K562 (cell line): ENCODE data around the gene PPARD. TPM values are rescaled to one million over a fixed set of nuclear protein-coding genes. Genes with fewer than 3 reads are reported as not detected.

ENCODE experiments used
- ATAC-seq: fragments of 200-7000 bp; cut with Tn5 transposase; 3 replicates; pipeline ENCODE4 v1.9.1; 2020; ENCODE audit warnings: moderate library complexity
- BruUV-seq: library from RNA; stranded (reverse); fragments of 400-500 nt; replicated peaks from 2 replicates; lab custom pipeline; 2021; lab: Mats Ljungman, UMichigan
- CTCF ChIA-PET: fragments of 300-600 bp; formaldehyde crosslinking; extraction: SDS; loops from one replicate; lab custom pipeline; 2021; ENCODE audit warnings: low intra/inter-chr PET ratio; lab: Yijun Ruan, JAX
- POLR2A ChIA-PET: fragments of 300-600, 350-650 bp; sonication (Branson Sonifier 250); formaldehyde crosslinking; extraction: SDS; loops from one replicate; lab custom pipeline; 2021; ENCODE audit warnings: antibody characterized with exemption, inconsistent platforms; lab: Yijun Ruan, JAX
- DNase-seq, 4 experiments: peaks; one replicate each; pipeline versions ENCODE4 v3.0.0 to v3.0.0-alpha.2; 2011 to 2018; ENCODE audit warnings: low spot score in 3 of 4, mixed read lengths in 3 of 4; ENCODE audit errors: extremely low read depth in 1 of 4
- FAIRE-seq: peaks from 2 replicates; lab custom pipeline; 2011; peaks lifted over from hg19 to GRCh38; lab: Jason Lieb, UNC
- H2AFZ ChIP-seq: 2 replicates; pipeline ENCODE4 v1.6.0; 2011; ENCODE audit warnings: low read depth, low read length, control low read depth, inconsistent platforms
- H3K27ac ChIP-seq: fragments of 200-600 bp; 3 replicates; pipeline ENCODE4 v1.8.0; 2011; ENCODE audit warnings: low read depth, mild to moderate bottlenecking, control low read depth, inconsistent platforms, low read length, moderate library complexity, mixed read lengths; ENCODE audit errors: extremely low read depth
- H3K27me3 ChIP-seq, 2 experiments: fragments of 300-600 bp in 1 of 2; 2 replicates in 1 of 2; 3 replicates in 1 of 2; pipeline versions ENCODE4 v1.6.0 to v1.8.0; 2011; ENCODE audit warnings: inconsistent platforms in 2 of 2, low read length in 2 of 2, mild to moderate bottlenecking in 1 of 2, mixed read lengths in 1 of 2, moderate library complexity in 1 of 2; ENCODE audit not compliant: control insufficient read depth in 2 of 2, insufficient read depth in 2 of 2
- H3K36me3 ChIP-seq: fragments of 300-600 bp; 3 replicates; pipeline ENCODE4 v1.8.0; 2011; ENCODE audit warnings: mild to moderate bottlenecking, low read length, inconsistent platforms; ENCODE audit not compliant: control insufficient read depth, insufficient read depth
- H3K4me1 ChIP-seq, 2 experiments: fragments of 200-600 bp in 1 of 2; replicated peaks in 1 of 2; 2 replicates in 1 of 2; 3 replicates in 1 of 2; pipeline versions ENCODE4 v1.5.1 to v1.8.0; 2011; ENCODE audit warnings: inconsistent platforms in 2 of 2, low read length in 2 of 2, mild to moderate bottlenecking in 1 of 2, mixed read lengths in 1 of 2, moderate library complexity in 1 of 2; ENCODE audit not compliant: control insufficient read depth in 2 of 2, insufficient read depth in 2 of 2
- H3K4me2 ChIP-seq: 2 replicates; pipeline ENCODE4 v1.6.1; 2011; ENCODE audit warnings: low read length, control low read depth, inconsistent platforms, mixed read lengths; ENCODE audit not compliant: insufficient read depth
- H3K4me3 ChIP-seq: fragments of 200-600 bp; sonication (generic), shearing (Covaris generic); 2 replicates; pipeline ENCODE4 v1.5.1; 2016; ENCODE audit warnings: control low read depth, inconsistent platforms
- H3K79me2 ChIP-seq: fragments of 200-600 bp; 3 replicates; pipeline ENCODE4 v1.8.0; 2011; ENCODE audit warnings: low read length, inconsistent platforms; ENCODE audit not compliant: control insufficient read depth, insufficient read depth
- H3K9ac ChIP-seq, 2 experiments: 2 replicates each; pipeline versions ENCODE4 v1.6.0 to v1.6.1; 2011; ENCODE audit warnings: low read depth in 2 of 2, low read length in 2 of 2, control low read depth in 1 of 2, inconsistent platforms in 1 of 2, mild to moderate bottlenecking in 1 of 2, mixed read lengths in 1 of 2; ENCODE audit not compliant: insufficient read depth in 1 of 2
- H3K9me1 ChIP-seq: one replicate; pipeline ENCODE4 v1.6.0; 2011; ENCODE audit warnings: inconsistent platforms, mild to moderate bottlenecking, low read length, moderate library complexity; ENCODE audit not compliant: control insufficient read depth, insufficient read depth
- H3K9me3 ChIP-seq: replicated peaks from 2 replicates; pipeline ENCODE4 v1.5.1; 2011; ENCODE audit warnings: low read depth, low read length, inconsistent platforms; ENCODE audit not compliant: control insufficient read depth, insufficient read depth
- H4K20me1 ChIP-seq: replicated peaks from 2 replicates; pipeline ENCODE4 v1.6.1; 2011; ENCODE audit warnings: low read length, inconsistent platforms, mixed read lengths; ENCODE audit not compliant: control insufficient read depth, insufficient read depth
- BRF1 ChIP-seq: IDR thresholded peaks from 3 replicates; pipeline ENCODE4 v1.6.1; 2011; ENCODE audit warnings: borderline replicate concordance, mild to moderate bottlenecking; ENCODE audit not compliant: insufficient read length; ENCODE audit errors: extremely low read depth
- C11orf30 ChIP-seq: fragments of 450-650 bp; IDR thresholded peaks from 2 replicates; pipeline ENCODE4 v1.6.1; 2016; ENCODE audit warnings: low read depth, mild to moderate bottlenecking
- CCAR2 ChIP-seq: fragments of 200-400 bp; formaldehyde crosslinking; IDR thresholded peaks from 2 replicates; pipeline ENCODE4 v1.6.1; 2017; ENCODE audit warnings: mild to moderate bottlenecking, low read depth, low read length
- CREB3 ChIP-seq: fragments of 450-650 bp; conservative IDR thresholded peaks from 2 replicates; pipeline ENCODE4 v1.6.1; 2016; ENCODE audit warnings: missing genetic modification characterization, low read depth, mild to moderate bottlenecking, missing compliant biosample characterization, moderate library complexity
- FOXP4 ChIP-seq: sonication (generic); formaldehyde crosslinking; IDR thresholded peaks from 2 replicates; pipeline ENCODE4 v1.8.0; 2022; ENCODE audit warnings: mild to moderate bottlenecking, missing genetic modification reagents, borderline replicate concordance
- HES1 ChIP-seq: fragments of 450-650 bp; IDR thresholded peaks from 2 replicates; pipeline ENCODE4 v1.6.1; 2016; ENCODE audit warnings: low read depth, mild to moderate bottlenecking, moderate library complexity
- HMGN3 ChIP-seq: IDR thresholded peaks from 2 replicates; pipeline ENCODE4 v1.6.1; 2011; ENCODE audit warnings: borderline replicate concordance, low read depth, mild to moderate bottlenecking, mixed read lengths, low read length; ENCODE audit not compliant: insufficient read length; ENCODE audit errors: extremely low read depth
- KAT7 ChIP-seq: sonication (generic); formaldehyde crosslinking; IDR thresholded peaks from 2 replicates; pipeline ENCODE4 v1.8.0; 2022; ENCODE audit warnings: missing genetic modification reagents, mild to moderate bottlenecking, borderline replicate concordance
- MAFK ChIP-seq: IDR thresholded peaks from 2 replicates; pipeline ENCODE4 v1.6.1; 2011; ENCODE audit warnings: low read length, improper control_type of control experiment
- NFIC ChIP-seq: fragments of 450-650 bp; IDR thresholded peaks from 2 replicates; pipeline ENCODE4 v1.6.1; 2017; ENCODE audit warnings: mild to moderate bottlenecking, inconsistent platforms
- PRPF4 ChIP-seq: fragments of 200-400 bp; formaldehyde crosslinking; IDR thresholded peaks from one replicate; pipeline ENCODE4 v1.6.1; 2017; ENCODE audit warnings: low read length, low read depth, mild to moderate bottlenecking; ENCODE audit not compliant: insufficient read depth, poor library complexity, severe bottlenecking
- SAP30 ChIP-seq: fragments of 200-600 bp; sonication (generic); IDR thresholded peaks from 2 replicates; pipeline ENCODE4 v1.6.1; 2012; ENCODE audit warnings: borderline replicate concordance, low read depth, mild to moderate bottlenecking, moderate library complexity, low read length, control low read depth, inconsistent platforms; ENCODE audit not compliant: insufficient read depth, poor library complexity, severe bottlenecking
- ZBTB1 ChIP-seq: sonication (generic); formaldehyde crosslinking; IDR thresholded peaks from 2 replicates; pipeline ENCODE4 v1.8.1; 2023; ENCODE audit warnings: missing genetic modification reagents, low read depth, mild to moderate bottlenecking, borderline replicate concordance
- ZKSCAN3 ChIP-seq: fragments of 250-450 bp; sonication (Bioruptor Pico); IDR thresholded peaks from 2 replicates; pipeline ENCODE4 v1.4.0; 2020
- ZNF398 ChIP-seq: fragments of 250-450 bp; sonication (Bioruptor Pico); IDR thresholded peaks from 2 replicates; pipeline ENCODE4 v1.8.0; 2021; ENCODE audit warnings: moderate library complexity, mild to moderate bottlenecking, inconsistent platforms
- ZNF764 ChIP-seq: fragments of 250-450 bp; sonication (Bioruptor Pico); IDR thresholded peaks from 2 replicates; pipeline ENCODE4 v1.4.0; 2020; ENCODE audit warnings: low read depth, mild to moderate bottlenecking, moderate library complexity
- WGBS: fragments of 100-300 bp; shearing (Covaris generic); methylation state at CpG from one replicate; pipeline ENCODE4 v1.1.6; 2016; ENCODE audit warnings: low coverage, mixed read lengths; ENCODE audit not compliant: insufficient coverage; ENCODE audit errors: missing lambda C conversion rate; 5-methylcytosine and 5-hydroxymethylcytosine counted together
- in situ Hi-C: fragments of 300-500 bp; cut with MboI; formaldehyde crosslinking; loops from 4 replicates; pipeline ENCODE4 v1.15.0; 2018; ENCODE audit warnings: inconsistent platforms, mixed read lengths
- intact Hi-C: fragments of 100-400 bp; cut with micrococcal nuclease; formaldehyde crosslinking; loops from 2 replicates; pipeline ENCODE4 v1.14.2; 2022
- polyA plus RNA-seq, 8 experiments: library from polyadenylated mRNA; depleted of rRNA in 4 of 8; stranded (reverse) in 5 of 8; unstranded in 3 of 8; fragments of >200 nt; fragmentation: Nextera tagmentation in 2 of 8; fragmentation: Illumina TruSeq in 1 of 8; extraction: Ambion mirVana in 2 of 8; extraction: Trizol in 1 of 8; gene quantifications; 2 replicates each; pipeline versions ENCODE4 v1.2.1 to v1.2.3, GENCODE V29; 2011 to 2014; ENCODE audit warnings: inconsistent platforms in 1 of 8, missing spikeins in 1 of 8
- total RNA-seq, 7 experiments: library from RNA; depleted of rRNA in 6 of 7; stranded (reverse); fragments of >200 nt in 6 of 7; fragmentation: Illumina TruSeq in 2 of 7; extraction: Trizol in 2 of 7; gene quantifications; 2 replicates each; pipeline versions ENCODE4 v1.2.1 to v1.2.3, GENCODE V29; 2011 to 2021; ENCODE audit warnings: low replicate concordance in 1 of 7

The PPARD gene
- total and polyA plus RNA-seq, 9 of the 15 experiments (the other 6 are each of a cell fraction or from before 2014, with no cell fraction given): 0.14 to 13.2 (median 3.8) TPM

GRCh38 chr6:35470663-35471120, 128.3 kb downstream of the PPARD start:
- DNase-seq: no peak
- in situ Hi-C loops (no loop called here), intact Hi-C loops (no loop called here)
- peaks cover 44% of the 10 kb centered on the region for H3K79me2 ChIP-seq
- peaks cover 37% of the 10 kb centered on the region for H4K20me1 ChIP-seq
- H3K9ac ChIP-seq: peak overlapping the region; percentile 99 to 100; a peak in 3 of 4 replicates
- H2AFZ ChIP-seq: no peak overlapping the region
- peak overlapping the region; percentile 47; the same call in 2 of the 3 replicates for H3K27ac ChIP-seq
- ChIA-PET POLR2A (interaction anchor here (0.6 to 7.6 kb wide), 14 partner anchors 12 to 266 kb away, joined by 3 to 167 read pairs (median 6); partner anchors contain the start of genes ARMC12, DEF6 and TEAD3), CTCF (no interaction called here)
- peak overlapping the region; percentile 100 for H3K4me2 ChIP-seq
- no TSS peak for BruUV-seq
- H3K36me3 ChIP-seq: peaks cover 72% of the 10 kb centered on the region
- 0 out of 2 replicates have a peak, but pooled peaks cover 1% of the 10 kb centered on the region for H3K9me3 ChIP-seq
- peak overlapping the region; percentile 91 for H3K4me3 ChIP-seq
- FAIRE-seq: no peak
- H3K27me3 ChIP-seq: no peaks in the 10 kb centered on the region; a peak in 1 of 5 replicates
- no peak for ATAC-seq
- peaks cover 23 to 32% of the 10 kb centered on the region in 2 experiments; a peak in 4 of 5 replicates for H3K4me1 ChIP-seq
- 16% methylated on average over 3 of the region's 3 CpGs for WGBS
- H3K9me1 ChIP-seq: no peaks in the 10 kb centered on the region
- TF ChIP-seq ZNF398 (CRISPR knock-in tag) (no peak), CCAR2 (no peak), MAFK (no peak), C11orf30 (no peak), HES1 (no peak), PRPF4 (no peak), SAP30 (no peak), ZKSCAN3 (no peak), ZBTB1 (CRISPR knock-in tag) (no peak), ZNF764 (CRISPR knock-in tag) (no peak), NFIC (no peak), CREB3 (tag) (no peak), BRF1 (no peak), KAT7 (CRISPR knock-in tag) (peak; percentile 4; the same call in 1 of the 2 replicates), HMGN3 (no peak), FOXP4 (no peak)
